K562 (cell line): ENCODE results near the gene CACNG6.

Experiments used
- CREBBP ChIP-seq: IDR thresholded peaks from one replicate; pipeline ENCODE4 v1.6.1; 2012; ENCODE audit warnings: low read depth, mild to moderate bottlenecking, control low read depth, inconsistent platforms, low read length
- MLLT1 ChIP-seq, 2 experiments: fragments of 450-650 bp; IDR thresholded peaks; 2 replicates each; pipeline ENCODE4 v1.6.1; 2016
- NFE2L1 ChIP-seq: fragments of 450-650 bp; IDR thresholded peaks from 2 replicates; pipeline ENCODE4 v1.6.1; 2016; ENCODE audit warnings: missing genetic modification characterization, low read depth, mild to moderate bottlenecking, missing compliant biosample characterization, moderate library complexity, borderline replicate concordance
- RCOR1 ChIP-seq, 2 experiments: IDR thresholded peaks; 2 replicates each; pipeline ENCODE4 v1.6.1; 2012; ENCODE audit warnings: low read depth in 2 of 2, low read length in 2 of 2, borderline replicate concordance in 1 of 2, improper control_type of control experiment in 1 of 2
- RFX1 ChIP-seq: fragments of 450-650 bp; IDR thresholded peaks from 2 replicates; pipeline ENCODE4 v1.6.1; 2016; ENCODE audit warnings: mild to moderate bottlenecking, moderate library complexity
- ZNF134 ChIP-seq: fragments of 250-450 bp; sonication (Bioruptor Pico); conservative IDR thresholded peaks from 2 replicates; pipeline ENCODE4 v1.4.0; 2020
- ZNF174 ChIP-seq: fragments of 250-450 bp; sonication (Bioruptor Pico); IDR thresholded peaks from 2 replicates; pipeline ENCODE4 v1.4.0; 2020; ENCODE audit warnings: mild to moderate bottlenecking

- TF ChIP-seq NFE2L1 (no peak), RCOR1 (IDR thresholded peaks at IDR 0.05; ENCODE audit: borderline replicate concordance in 1 of 2, low read depth in 2 of 2, low read length in 2 of 2) (no peak), ZNF174 (CRISPR knock-in tag) (no peak), ZNF134 (CRISPR knock-in tag) (no peak), CREBBP (no peak), MLLT1 (IDR thresholded peaks at IDR 0.05) (no peak), RFX1 (no peak)
These were observed 35.2 kb downstream of the CACNG6 start for GRCh38 chr19:54026656-54027055.
